B cell (primary cell): Measurements from ENCODE around the gene IBSP. TPM values are rescaled to one million over a fixed set of nuclear protein-coding genes. Genes with fewer than 3 reads are reported as not detected.

ENCODE experiments used
- ATAC-seq: fragments of 200-7000 bp; cut with Tn5 transposase; one replicate; pipeline ENCODE4 v1.10.0; 2021; ENCODE audit warnings: low read depth, mild to moderate bottlenecking, moderate number of reproducible peaks, moderate library complexity
- CTCF ChIA-PET: fragments of 350-600 bp; sonication (Branson Sonifier 250); formaldehyde crosslinking; loops from one replicate; lab custom pipeline; 2021; ENCODE audit warnings: antibody characterized with exemption, inconsistent platforms; lab: Charles Lee
- POLR2A ChIA-PET: fragments of 350-600 bp; sonication (Branson Sonifier 250); formaldehyde crosslinking; loops from one replicate; lab custom pipeline; 2021; ENCODE audit warnings: antibody characterized with exemption; lab: Charles Lee
- DNase-seq: peaks from one replicate; pipeline ENCODE4 v3.0.0; 2013
- H2AFZ ChIP-seq: 2 replicates; pipeline ENCODE4 v1.6.1; 2012; ENCODE audit warnings: mild to moderate bottlenecking, low read depth, low read length; ENCODE audit not compliant: insufficient read depth, poor library complexity, severe bottlenecking
- H3K27ac ChIP-seq, 2 donors: 1 replicate in 1 of 2; 2 replicates in 1 of 2; pipeline ENCODE4 v1.5.1; 2012 to 2013; ENCODE audit warnings: low read length in 2 of 2, mild to moderate bottlenecking in 2 of 2, moderate library complexity in 1 of 2
- H3K27me3 ChIP-seq, 4 experiments: fragments of 200-600 bp in 1 of 4; sonication (generic) in 1 of 4; replicated peaks in 1 of 4; 1 replicate in 2 of 4; 2 replicates in 2 of 4; pipeline versions ENCODE4 v1.6.1 to v1.7.0; 2013 to 2016; ENCODE audit warnings: low read length in 3 of 4, mild to moderate bottlenecking in 2 of 4, mixed read lengths in 1 of 4, moderate library complexity in 1 of 4; ENCODE audit not compliant: insufficient read depth in 4 of 4, control insufficient read depth in 3 of 4; ENCODE audit errors: control extremely low read depth in 1 of 4
- H3K36me3 ChIP-seq, 2 experiments: replicated peaks in 1 of 2; 1 replicate in 1 of 2; 2 replicates in 1 of 2; pipeline versions ENCODE4 v1.6.1 to v1.7.1; 2013; ENCODE audit warnings: low read length in 1 of 2; ENCODE audit not compliant: insufficient read depth in 2 of 2, control insufficient read depth in 1 of 2; ENCODE audit errors: control extremely low read depth in 1 of 2, extremely low read depth in 1 of 2
- H3K4me1 ChIP-seq, 2 donors: fragments of 200-600 bp in 1 of 2; sonication (generic) in 1 of 2; 1 replicate in 1 of 2; 2 replicates in 1 of 2; pipeline versions ENCODE4 v1.5.1 to v1.6.1; 2013 to 2017; ENCODE audit warnings: low read length in 2 of 2; ENCODE audit not compliant: control insufficient read depth in 2 of 2, insufficient read depth in 2 of 2
- H3K4me2 ChIP-seq: replicated peaks from 2 replicates; pipeline ENCODE3; 2012; ENCODE audit warnings: mild to moderate bottlenecking, low read depth, low read length; ENCODE audit not compliant: poor library complexity, severe bottlenecking
- H3K4me3 ChIP-seq, 5 experiments: fragments of 200-600 bp in 1 of 5; sonication (generic) in 1 of 5; 1 replicate in 3 of 5; 2 replicates in 2 of 5; pipeline versions ENCODE4 v1.5.1 to v1.7.0; 2011 to 2016; ENCODE audit warnings: low read length in 4 of 5, mild to moderate bottlenecking in 4 of 5, low read depth in 2 of 5, control low read depth in 1 of 5, moderate library complexity in 1 of 5; ENCODE audit not compliant: insufficient read depth in 1 of 5; ENCODE audit errors: control extremely low read depth in 1 of 5, extremely low read depth in 1 of 5
- H3K79me2 ChIP-seq: fragments of 200-600 bp; sonication (generic); one replicate; pipeline ENCODE4 v1.6.0; 2016; ENCODE audit warnings: low read length; ENCODE audit not compliant: control insufficient read depth, insufficient read depth
- H3K9ac ChIP-seq: fragments of 200-600 bp; sonication (generic); 2 replicates; pipeline ENCODE4 v1.6.1; 2017; ENCODE audit warnings: mild to moderate bottlenecking, low read length, moderate library complexity
- H3K9me3 ChIP-seq, 3 donors: one replicate each; pipeline versions ENCODE4 v1.6.1 to v1.7.1; 2013; ENCODE audit warnings: low read length in 2 of 3; ENCODE audit not compliant: control insufficient read depth in 2 of 3, insufficient read depth in 1 of 3; ENCODE audit errors: control extremely low read depth in 1 of 3
- H4K20me1 ChIP-seq: 2 replicates; pipeline ENCODE4 v1.6.0; 2012; ENCODE audit warnings: mild to moderate bottlenecking, low read length; ENCODE audit not compliant: insufficient read depth, control insufficient read depth, poor library complexity, severe bottlenecking
- H3K27ac Mint-ChIP-seq: one replicate; pipeline ENCODE4 v1.8.0; 2021; ENCODE audit warnings: mixed read lengths
- H3K27me3 Mint-ChIP-seq: one replicate; pipeline ENCODE4 v1.8.0; 2021; ENCODE audit warnings: mixed read lengths
- H3K4me1 Mint-ChIP-seq: one replicate; pipeline ENCODE4 v1.8.0; 2021; ENCODE audit warnings: mixed read lengths
- H3K4me3 Mint-ChIP-seq: one replicate; pipeline ENCODE4 v1.8.0; 2021; ENCODE audit warnings: mixed read lengths
- H3K9me3 Mint-ChIP-seq: one replicate; pipeline ENCODE4 v1.8.0; 2022; ENCODE audit warnings: mixed read lengths; ENCODE audit not compliant: insufficient read depth
- CTCF ChIP-seq: fragments of 200-600 bp; IDR thresholded peaks from one replicate; pipeline ENCODE4 v1.8.0; 2022; ENCODE audit warnings: antibody characterized with exemption, mild to moderate bottlenecking
- EZH2 ChIP-seq: IDR thresholded peaks from 2 replicates; pipeline ENCODE4 v1.6.1; 2012; ENCODE audit warnings: borderline replicate concordance, low read depth, mild to moderate bottlenecking, moderate library complexity, low read length; ENCODE audit not compliant: insufficient read depth, poor library complexity, severe bottlenecking
- WGBS: methylation state at CpG from one replicate; pipeline ENCODE4 v1.1.5; 2013; ENCODE audit warnings: missing lambda C conversion rate; ENCODE audit not compliant: insufficient coverage; 5-methylcytosine and 5-hydroxymethylcytosine counted together
- intact Hi-C: fragments of 100-400 bp; cut with micrococcal nuclease; formaldehyde crosslinking; loops from one replicate; pipeline ENCODE4 v1.10.0; 2022
- polyA plus RNA-seq: library from polyadenylated mRNA; depleted of rRNA; stranded (reverse); fragments of >200 nt; gene quantifications from 2 replicates; pipeline ENCODE4 v1.2.3, GENCODE V29; 2012
- total RNA-seq, 2 donors: library from RNA; stranded (reverse); fragments of 120-200 nt in 1 of 2; gene quantifications; 1 replicate in 1 of 2; 2 replicates in 1 of 2; pipeline versions ENCODE4 v1.2.3 to v1.2.4, GENCODE V29; 2013 to 2022

Gene IBSP
- total and polyA plus RNA-seq, 2 donors (not counting 1 experiment from before 2014, with no cell fraction given) = not detected

GRCh38 chr4:87762311-87762710 is 37.0 kb upstream of the IBSP start:
- WGBS = no CpG with 5 or more reads among the region's 3 CpGs
- Histone ChIP-seq H3K4me3 (no peak overlapping the region), H4K20me1 (no peaks in the 10 kb centered on the region), H3K4me1 (no peaks in the 10 kb centered on the region), H3K9me3 (no peaks in the 10 kb centered on the region), H3K27ac (no peak overlapping the region), H3K9ac (no peak overlapping the region), H3K27me3 (no peaks in the 10 kb centered on the region), H3K4me2 (no peak overlapping the region), H3K79me2 (no peaks in the 10 kb centered on the region), H3K36me3 (no peaks in the 10 kb centered on the region), H2AFZ (no peak overlapping the region)
- ATAC-seq (no peak), DNase-seq (no peak)
- H3K4me3 Mint-ChIP-seq = no peak overlapping the region
- H3K27ac Mint-ChIP-seq = no peak overlapping the region
- peaks cover 9% of the 10 kb centered on the region for H3K27me3 Mint-ChIP-seq
- no peaks in the 10 kb centered on the region for H3K4me1 Mint-ChIP-seq
- ChIA-PET CTCF (no interaction called here), POLR2A (no interaction called here)
- TF ChIP-seq CTCF (no peak), EZH2 (no peak)
- H3K9me3 Mint-ChIP-seq = no peaks in the 10 kb centered on the region
- intact Hi-C loops = no loop called here

- H3K9me3 Mint-ChIP-seq = no peaks in the 10 kb centered on the region
- Histone ChIP-seq H3K4me1 (no peaks in the 10 kb centered on the region), H3K79me2 (no peaks in the 10 kb centered on the region), H3K27me3 (no peaks in the 10 kb centered on the region), H3K9ac (no peak overlapping the region), H2AFZ (no peak overlapping the region), H3K4me3 (no peak overlapping the region), H3K9me3 (peaks cover 0 to 4% (median 0%) of the 10 kb centered on the region in 3 donors), H3K27ac (no peak overlapping the region), H4K20me1 (no peaks in the 10 kb centered on the region), H3K36me3 (no peaks in the 10 kb centered on the region), H3K4me2 (no peak overlapping the region)
- H3K27ac Mint-ChIP-seq = no peak overlapping the region
- ChIA-PET CTCF (no interaction called here), POLR2A (no interaction called here)
- no CpG with 5 or more reads among the region's 2 CpGs for WGBS
- no peaks in the 10 kb centered on the region for H3K4me1 Mint-ChIP-seq
- TF ChIP-seq EZH2 = no peak
- TF ChIP-seq CTCF = no peak
- no peak overlapping the region for H3K4me3 Mint-ChIP-seq
- H3K27me3 Mint-ChIP-seq = no peaks in the 10 kb centered on the region
- no peak for DNase-seq
- no peak for ATAC-seq
- intact Hi-C loops = no loop called here
Observed at GRCh38 chr4:87781569-87781968, 17.8 kb upstream of the IBSP start.
